HG03521 (cell line): Measurements from ENCODE around the gene GIPC3.

Experiments used
- ATAC-seq: cut with Tn5 transposase; IDR thresholded peaks from one replicate; pipeline ENCODE4 v1.9.1; 2021; ENCODE audit warnings: mild to moderate bottlenecking, moderate library complexity; ENCODE audit not compliant: unreplicated experiment

Gene GIPC3, protein sequence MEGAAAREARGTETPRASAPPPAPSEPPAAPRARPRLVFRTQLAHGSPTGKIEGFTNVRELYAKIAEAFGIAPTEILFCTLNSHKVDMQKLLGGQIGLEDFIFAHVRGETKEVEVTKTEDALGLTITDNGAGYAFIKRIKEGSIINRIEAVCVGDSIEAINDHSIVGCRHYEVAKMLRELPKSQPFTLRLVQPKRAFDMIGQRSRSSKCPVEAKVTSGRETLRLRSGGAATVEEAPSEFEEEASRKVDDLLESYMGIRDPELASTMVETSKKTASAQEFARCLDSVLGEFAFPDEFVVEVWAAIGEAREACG

DNA sequence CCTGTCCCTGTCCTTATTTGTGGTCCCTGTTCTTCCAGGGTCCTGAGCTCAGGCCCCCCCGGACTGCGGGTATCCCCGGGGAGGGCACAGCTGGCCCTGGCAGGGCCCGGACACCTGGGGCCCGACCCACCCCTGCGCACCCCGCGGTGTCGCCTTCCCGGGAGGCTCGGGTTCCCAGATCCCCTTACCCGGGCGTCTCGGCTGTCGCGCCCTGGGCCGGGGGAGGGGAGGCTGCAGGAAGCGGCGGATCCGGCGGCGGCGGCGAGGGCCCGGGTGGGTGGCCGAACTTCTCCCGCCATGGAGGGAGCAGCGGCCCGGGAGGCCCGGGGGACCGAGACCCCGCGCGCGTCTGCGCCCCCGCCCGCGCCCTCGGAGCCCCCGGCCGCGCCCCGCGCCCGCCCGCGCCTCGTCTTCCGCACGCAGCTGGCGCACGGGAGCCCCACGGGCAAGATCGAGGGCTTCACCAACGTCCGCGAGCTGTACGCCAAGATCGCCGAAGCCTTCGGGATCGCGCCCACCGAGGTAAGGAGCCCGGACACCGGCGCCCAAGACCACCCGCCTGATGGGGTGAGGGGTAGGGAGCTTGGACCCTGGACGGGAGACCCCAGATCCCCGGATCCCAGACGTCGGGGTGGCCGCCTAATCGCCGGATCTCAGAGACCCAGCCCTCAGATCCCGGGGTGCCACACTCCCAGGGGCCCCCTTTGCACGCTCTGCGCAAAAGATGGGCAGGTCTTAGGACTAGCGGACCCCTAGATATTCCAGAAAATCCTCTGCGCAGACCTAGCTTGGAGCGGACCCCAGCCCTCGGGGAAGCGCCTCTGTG is at the start of gene GIPC3:
Gene GIPC3, plus strand, starts transcription at position 178 of the 826 bp plus-strand sequence. Its CDS starts 120 bp downstream, at position 298.
- ATAC-seq, result no peak

DNA sequence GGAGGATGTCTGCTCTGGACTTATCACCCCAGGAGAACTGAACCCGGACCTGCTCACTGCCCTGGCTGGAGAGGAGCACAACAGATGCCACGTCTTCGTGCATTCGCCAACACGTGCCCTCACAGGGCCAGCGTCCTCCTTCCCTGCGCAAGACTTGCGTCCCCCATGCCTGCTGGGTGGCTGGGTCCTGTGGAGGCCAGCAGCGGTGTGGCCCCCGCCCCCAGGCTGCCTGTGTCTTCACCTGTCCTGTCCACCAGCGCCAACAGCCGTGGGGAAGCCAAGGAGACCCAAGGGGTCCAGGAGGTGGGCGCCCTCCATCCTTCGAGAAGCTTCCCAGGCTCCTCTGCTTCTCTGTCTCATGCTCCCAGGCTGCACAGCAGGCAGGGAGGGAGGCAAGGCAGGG is 49.7 kb upstream of the GIPC3 start:
- no peak for ATAC-seq

DNA sequence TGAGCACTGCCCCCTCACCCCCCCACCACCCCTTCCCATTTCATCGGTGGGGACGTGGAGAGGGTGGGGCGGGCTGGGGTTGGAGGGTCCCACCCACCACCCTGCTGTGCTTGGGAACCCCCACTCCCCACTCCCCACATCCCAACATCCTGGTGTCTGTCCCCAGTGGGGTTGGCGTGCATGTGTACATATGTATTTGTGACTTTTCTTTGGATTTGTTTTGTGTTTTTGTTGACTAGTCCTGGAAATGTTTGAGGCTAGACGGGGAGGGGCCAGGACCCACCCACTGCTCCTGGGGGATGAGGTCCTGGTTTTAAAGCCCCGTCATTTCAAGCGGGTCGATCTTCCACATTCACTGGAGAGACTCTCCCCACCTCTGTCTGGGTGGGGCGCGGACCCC is 49.3 kb upstream of the GIPC3 start:
- no peak for ATAC-seq

DNA sequence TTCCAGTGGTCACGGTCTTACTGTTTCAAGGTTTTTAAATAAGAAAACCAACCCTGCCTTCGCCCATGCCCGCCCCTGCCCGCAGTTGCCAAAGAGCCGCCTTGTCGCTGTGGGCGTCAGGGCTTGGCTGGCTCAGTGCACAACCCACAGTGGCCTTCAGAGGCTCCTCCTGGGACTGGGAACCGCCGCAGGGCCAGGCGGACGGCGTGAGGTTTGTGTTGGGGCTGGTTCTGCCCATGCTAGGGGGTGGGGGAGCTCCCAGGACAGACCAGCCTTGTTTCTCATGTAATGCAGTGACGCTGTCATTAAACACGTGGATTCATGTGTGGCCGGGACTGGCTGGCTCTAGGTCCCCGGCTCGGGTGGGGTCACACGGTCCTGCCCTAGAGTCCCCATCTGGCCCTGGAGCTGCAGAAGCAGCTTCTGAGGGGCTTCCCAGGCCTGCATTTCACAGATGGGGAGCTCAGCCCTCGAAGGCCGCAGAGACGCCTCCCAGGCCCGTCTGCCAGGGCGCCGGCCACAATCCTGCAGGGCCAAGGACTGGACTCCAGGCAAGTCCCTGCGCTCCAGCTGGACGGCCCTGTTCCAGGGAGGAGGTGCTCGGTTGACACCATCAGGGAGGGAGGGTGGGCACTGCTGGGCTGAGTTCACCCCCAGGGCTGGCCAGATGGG is 48.7 kb upstream of the GIPC3 start:
- no peak for ATAC-seq

DNA sequence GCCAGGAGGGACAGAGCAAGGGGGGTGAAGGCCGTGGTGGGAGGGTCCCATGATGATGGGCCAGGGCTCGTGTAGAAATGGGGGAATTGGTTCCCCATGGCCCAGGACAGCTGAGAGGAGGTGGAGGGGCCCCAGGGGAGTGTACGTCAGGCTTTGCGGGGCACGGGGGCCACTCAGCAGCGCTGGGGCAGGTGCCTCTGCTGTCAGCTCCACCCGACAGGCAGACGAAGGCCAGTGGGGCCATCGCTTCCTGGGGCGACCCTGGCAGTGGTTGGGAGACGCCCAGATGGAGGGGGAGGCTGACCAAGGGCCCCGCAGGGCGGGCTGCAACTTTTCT is 48.2 kb upstream of the GIPC3 start:
- ATAC-seq, result no peak

DNA sequence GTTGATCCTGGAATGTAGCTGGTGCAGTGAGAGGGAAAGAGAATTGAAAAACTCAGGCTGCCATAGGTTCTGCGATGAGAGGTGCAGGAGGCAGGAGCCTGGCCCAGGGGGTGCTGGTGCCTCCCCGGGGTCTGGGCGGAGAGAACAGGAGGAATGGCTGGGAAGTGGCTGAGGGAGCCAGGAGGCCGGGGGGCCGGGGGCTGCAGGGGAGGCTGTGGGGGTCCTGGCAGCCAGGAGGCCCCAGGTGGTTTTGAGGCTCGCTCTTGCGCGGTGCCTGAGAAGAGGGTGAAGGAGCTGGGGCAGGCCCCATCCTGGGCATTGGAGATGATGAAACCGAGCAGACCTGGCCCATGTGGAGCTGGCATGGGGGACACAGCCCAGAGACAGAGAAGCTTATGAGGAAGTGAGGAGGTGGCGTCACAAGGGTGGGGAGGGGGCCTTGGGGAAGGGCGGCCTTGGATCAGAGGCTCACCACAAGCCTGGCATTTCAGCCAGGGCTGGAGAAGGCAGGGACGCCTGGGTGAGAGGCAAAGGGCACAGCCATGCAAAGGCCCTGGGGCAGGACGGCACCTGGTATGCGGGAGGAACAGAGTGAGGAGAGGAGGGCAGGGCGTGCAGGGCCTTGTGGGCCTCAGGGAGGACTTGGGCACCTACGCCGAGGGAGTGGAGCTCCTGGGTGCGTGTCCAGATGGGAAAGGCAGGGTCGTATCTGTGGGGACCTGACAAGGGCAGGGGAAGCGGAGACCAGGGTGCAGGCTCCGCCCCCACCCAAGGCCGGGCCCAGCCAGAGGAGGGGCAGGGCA is 47.6 kb upstream of the GIPC3 start:
- no peak for ATAC-seq

DNA sequence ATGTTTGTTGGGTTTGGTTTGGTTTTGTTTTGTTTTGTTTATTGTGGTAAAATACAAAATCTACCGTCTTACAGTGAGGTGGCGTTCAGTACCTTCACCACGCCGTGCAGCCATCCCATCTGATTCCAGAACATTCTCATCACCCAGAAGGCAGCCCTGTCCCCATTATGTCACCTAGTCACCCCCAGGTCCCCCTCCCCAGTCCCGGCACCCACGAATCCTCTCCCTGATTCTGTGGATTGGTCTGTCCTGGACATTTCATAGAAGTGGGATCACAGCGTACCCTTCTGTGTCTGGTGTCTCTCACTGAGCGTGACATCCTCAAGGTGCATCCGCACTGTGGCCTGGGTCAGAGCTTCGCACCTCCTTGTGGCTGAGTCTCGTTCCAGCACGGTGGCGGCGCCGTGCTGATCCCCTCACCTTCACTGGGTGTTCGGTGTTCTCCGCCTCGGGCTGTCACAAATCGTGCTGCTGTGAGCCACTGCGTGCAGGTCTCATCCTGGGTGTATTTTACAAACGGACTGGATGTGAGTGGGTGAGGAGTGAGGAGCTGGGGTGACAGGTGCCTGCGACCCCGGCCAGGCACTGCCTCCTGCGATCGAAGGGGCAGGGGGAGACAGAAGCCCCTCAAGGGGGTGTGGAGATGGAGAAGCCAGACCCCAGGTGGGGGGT is 46.9 kb upstream of the GIPC3 start:
- no peak for ATAC-seq

DNA sequence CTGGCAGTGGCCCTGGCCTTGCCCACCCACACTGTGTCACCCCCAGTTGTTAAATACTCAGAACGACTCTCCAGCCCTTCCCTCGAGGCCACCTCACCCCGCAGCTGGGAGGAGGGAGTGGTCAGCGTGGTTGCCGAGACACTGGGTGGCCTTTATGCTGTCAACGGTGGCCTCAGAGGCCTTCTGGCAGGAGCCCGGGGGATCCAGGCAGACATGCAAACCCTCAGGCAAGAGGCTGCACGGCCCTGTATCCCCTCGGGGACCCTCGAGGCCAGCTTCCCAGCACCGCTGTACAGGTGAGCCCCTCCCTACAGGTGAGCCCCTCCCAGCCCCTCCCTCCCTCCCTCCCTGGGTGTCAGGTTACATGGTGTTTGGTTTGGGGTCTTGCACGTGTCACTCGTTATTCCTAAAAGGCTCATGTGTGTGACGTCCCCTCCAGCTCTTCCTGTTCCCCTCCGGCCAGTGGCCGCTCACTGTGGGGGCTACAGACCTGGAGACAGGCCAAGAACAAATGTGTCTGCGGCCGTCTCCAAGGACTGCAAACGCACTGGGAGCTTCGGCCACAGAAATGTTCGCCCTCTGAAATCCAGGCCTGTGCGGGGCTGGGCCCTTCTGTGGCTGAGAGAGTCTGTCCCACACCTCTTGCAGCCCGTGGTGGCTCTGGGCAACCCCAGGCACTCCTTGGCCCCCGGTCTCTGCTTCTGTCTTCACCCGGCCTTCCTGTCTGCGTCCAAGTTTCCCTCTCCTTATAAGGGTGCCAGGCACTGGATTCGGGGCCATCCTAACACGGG is 46.1 kb upstream of the GIPC3 start, which contains the start of gene TEKTIP1:
Gene TEKTIP1, plus strand, starts transcription at position 210 of the 791 bp plus-strand sequence. Its CDS starts 4 bp downstream, at position 214.
- ATAC-seq, result no peak

DNA sequence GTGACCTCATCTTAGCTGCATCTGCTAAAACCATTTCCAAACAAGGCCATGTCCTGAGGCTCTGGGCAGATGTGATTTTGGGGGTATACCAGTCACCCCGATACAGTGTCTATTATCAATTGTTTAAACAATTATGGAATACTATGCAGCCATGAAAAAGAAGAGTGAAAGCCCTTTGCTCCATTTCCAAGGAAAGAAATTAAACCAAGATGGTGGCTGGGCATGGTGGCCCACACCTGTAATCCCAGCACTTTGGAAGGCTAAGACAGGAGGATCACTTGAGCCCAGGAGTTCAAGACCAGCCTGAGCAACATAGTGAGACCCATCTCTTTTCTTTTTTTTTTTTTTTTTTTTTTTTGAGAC is 45.5 kb upstream of the GIPC3 start:
- ATAC-seq, result no peak

DNA sequence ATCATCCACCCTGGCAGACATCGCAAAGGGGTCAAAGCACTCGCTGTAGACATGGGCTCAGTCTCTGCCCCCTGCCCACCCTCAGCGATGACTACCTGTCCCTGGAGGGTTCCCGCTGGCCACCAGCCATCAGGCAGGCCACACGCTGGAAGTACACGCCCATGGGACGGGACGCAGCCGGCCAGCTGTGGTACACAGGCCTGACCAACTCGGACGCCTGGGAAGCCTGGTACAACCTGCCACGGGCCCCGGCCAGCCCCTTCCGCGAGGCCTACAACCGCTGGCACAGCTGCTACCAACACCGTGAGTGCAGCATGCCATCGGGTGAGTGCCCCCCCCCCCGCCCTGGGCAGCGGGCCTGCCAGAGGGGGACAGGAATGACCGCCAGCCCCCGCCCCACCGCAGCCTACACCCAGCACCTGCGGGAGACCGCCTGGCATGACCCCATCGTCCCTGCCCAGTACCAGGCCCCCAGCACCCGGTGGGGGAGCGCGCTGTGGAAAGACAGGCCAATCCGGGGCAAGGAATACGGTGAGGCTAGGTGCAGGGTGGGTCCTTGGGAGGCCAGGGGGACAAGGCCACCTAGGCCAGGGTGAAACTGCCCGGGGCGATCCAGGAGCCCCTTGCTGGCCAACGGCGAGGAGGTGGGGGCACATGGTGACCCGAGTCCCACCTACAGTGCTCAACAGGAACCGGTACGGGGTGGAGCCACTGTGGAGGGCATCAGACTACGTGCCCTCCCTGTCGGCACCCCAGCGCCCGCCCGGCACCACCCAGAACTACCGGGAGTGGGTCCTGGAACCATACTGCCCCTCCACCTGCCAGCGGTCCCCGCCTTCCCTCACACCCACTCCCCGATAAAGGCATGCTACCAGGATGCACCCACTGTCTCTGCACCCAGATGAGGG is 41.9 kb upstream of the GIPC3 start:
- no peak for ATAC-seq

DNA sequence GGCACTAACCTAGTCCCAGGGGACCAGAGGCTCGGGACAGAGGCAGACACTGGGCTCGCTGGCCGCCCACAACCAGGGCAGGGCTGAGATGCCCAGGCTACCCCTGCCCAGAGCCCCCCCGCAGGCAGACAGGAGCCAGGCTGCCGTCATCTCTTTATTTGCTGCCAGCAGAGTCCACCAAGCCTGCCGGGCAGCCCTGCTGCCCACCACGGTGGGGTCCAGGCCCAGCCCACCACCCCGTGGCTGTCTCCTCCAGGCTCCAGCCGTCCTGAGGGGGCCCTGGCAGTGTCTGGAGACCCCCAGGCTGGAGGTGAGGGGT is 41.3 kb upstream of the GIPC3 start:
- no peak for ATAC-seq

DNA sequence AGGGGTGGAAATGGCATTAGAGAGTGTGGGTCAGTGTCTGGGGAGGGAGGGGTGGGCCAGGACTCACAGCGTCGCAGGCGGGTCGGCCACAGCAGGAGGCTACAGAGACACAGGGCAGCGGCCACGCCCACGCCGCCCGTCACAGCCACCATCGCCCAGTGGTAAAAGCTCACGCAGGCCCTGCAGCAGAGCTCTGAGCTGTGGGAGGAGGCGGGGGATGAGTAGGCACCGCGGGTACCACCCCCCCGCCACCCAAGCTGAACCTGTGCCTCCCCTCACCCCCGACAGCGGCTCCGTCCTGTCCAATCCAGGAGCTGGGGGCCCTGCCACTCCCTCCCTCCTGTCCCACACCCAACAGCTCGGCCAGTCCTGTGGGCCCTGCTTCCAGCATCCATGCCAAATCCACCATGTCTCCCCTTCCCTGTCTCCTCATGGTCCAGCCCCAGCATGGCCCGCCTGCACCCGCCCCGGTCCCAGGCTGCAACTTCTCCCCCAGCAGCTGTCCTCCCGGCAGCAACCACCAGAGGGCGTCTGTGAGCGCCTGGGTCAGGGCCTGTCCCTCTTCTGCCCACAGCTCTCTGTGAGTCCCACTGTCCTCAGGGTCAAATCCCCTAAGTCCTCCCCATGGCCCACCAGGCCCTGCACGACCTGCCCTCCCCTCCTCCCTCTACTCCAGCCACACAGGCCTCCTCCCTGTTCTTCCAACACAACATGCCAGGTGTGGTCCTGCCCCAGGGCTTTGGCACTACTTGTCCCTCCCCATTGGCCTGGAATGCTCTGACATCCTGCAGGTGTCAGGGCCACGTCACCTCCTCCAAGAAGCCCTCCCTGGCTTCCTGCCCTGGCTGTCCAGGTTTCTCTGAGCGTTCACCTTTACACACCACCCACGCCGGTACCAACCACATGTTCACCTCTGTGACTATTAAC is 40.3 kb upstream of the GIPC3 start:
- ATAC-seq, result no peak

DNA sequence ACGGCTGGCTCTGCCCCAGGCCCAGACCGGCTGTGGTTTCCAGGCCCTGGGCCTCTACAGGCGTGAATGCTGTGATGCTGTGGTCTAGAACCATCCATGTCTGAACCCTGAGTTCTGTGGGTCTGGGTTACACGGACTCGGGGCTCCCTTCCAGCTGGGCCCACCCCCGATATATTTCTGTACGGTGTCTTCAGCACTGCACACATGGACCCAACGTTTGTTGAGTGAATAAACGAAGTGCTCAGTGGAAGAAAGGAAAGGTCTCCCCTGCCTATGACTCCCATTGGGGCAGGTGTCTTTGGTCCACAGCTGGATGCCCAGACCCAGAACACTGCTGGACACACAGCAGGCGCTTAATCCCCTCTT is 39.6 kb upstream of the GIPC3 start:
- ATAC-seq, result no peak

DNA sequence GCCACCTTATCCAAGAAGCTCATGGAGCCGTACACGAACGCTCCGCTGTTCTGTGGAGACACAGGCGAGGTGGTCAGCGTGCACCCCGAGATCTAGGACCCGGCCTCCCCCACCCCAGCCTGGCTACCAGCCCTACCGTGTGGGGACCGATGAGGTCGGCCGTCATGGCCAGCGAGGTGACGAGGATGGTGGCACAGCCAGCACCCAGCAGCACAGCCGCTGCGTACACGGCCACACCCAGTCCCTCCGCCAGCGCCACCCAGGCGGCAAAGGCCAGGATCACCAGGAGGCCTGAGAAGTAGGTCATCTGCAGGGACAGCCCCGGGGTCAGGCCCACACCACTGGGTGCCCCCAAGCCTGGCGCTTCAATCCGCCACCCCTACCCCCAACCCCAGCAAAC is 39.2 kb upstream of the GIPC3 start:
- ATAC-seq, result no peak

DNA sequence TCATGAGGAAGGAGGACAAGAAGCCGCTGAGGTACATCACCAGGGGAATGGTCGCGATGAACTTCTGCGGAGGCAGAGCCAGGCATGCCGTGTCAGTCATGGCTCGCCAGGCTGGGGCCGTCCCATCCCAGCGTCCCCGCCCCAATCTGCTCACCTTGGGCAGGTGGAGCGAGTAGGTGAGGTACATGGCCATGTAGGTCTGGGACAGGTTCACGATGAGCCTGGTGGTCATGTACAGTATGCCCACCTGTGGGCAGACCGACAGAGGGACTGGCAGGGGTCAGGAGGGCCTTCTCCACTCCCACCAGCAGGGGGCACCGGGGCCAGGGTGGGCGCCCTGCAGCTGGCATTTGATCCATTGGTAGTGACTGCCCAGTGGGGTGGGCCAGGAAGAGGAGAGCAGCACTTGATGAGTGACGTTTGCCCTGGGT is 38.0 kb upstream of the GIPC3 start:
- no peak for ATAC-seq

DNA sequence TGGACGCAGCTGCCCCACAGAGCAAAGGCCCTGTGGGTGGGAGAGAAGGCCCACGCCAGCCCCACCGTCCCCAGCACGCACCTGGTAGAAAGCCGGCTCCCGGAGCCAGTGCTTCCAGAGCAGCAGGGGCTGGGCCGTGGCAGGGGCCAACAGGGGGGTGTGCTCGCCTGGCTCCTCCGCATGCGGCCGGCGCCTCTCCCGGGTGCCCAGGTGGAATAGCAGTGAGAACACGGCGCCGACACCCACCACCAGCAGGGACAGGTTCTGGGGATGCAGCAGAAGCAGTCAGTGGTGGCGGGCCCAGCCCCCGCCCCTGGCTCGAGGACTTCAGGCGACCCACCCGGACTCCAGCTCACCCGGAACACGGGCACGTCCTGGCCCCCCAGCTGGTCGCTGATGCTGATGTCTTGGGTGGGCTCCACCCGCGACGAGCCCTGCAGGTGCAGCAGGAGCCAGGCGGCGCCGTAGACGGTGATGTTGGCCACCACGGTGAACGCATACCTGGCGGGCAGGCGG is 37.5 kb upstream of the GIPC3 start:
- ATAC-seq, result no peak

DNA sequence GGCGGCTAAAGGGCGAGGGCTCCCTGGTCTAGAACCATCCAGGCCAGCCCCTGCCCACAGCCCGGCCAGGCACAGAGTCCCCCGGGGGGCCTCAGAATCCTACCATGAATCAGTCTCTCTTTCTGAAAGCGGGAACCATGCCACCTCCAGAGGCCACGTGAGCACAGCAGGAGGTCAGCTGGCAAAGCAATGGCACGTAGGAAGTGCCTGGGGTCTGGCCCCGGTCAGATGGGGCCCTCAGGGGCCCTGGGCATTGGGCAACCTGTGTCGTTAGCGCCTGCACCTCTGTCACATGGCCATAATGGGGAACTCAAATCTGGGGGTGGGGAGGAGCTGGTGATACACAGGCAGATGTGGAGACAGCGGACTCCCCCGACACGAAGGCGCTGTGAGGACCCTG is 36.7 kb upstream of the GIPC3 start:
- no peak for ATAC-seq

DNA sequence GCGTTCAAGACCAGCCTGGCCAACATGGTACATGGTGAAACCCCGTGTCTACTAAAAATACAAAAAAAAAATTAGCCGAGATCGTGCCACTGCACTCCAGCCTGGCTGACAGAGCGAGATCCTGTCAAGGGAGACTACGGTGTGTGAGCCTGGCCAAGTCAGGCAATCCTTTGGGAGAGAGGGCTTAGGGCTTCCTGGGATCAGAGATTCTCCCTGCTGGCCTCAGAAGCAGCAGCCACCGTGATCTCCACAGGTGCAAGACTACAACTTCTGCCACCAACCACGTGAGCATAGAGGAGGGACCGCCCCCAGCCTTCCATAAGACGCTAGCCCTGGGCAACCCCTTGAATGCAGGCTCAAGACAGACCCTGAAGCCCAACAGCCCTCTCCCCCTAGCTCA is 35.5 kb upstream of the GIPC3 start:
- ATAC-seq, result no peak
